Measurements from ENCODE around the gene HAUS7. TPM values are rescaled to one million over a fixed set of nuclear protein-coding genes. Genes with fewer than 3 reads are reported as not detected.

Gene HAUS7
- polyA plus RNA-seq, 2 of the 4 experiments (the other 2 are of a cell fraction): 39.1 to 53.6 TPM

DNA sequence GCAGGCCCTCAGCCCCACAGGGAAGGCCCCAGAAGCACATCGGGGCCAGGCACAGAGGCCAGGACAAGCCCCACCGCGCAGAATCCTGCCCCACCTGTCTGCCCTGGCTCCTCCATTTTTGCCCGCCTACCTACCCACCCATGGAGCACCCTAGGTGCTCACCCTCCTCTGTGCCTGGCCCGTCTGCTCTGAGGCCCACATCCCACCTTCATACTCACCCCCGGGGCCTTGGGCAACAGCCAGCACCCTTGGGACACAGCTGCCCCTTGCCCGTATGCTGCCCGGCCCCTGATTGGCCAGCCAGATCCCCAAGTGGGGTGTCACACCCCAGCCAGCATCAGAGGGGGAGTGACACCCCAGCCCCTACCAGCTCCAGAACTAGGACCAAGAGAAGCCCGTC, 13.7 kb downstream of the HAUS7 start:
- TF ChIP-seq HOXB13 (CRISPR knock-in tag; IDR thresholded peaks at IDR 0.05; ENCODE audit: low read depth): no peak
- no peak for TF ChIP-seq CHD2 (IDR thresholded peaks at IDR 0.05; ENCODE audit: low read length, partially characterized antibody)
- no peak for TF ChIP-seq CHD4 (IDR thresholded peaks at IDR 0.05; ENCODE audit: borderline replicate concordance)
- no peak for TF ChIP-seq GATA3 (IDR thresholded peaks at IDR 0.05; ENCODE audit: borderline replicate concordance)
- no peak for TF ChIP-seq CBX8 (IDR thresholded peaks at IDR 0.05)
- TF ChIP-seq JUN (IDR thresholded peaks at IDR 0.05): no peak
- TF ChIP-seq NR3C1 (IDR thresholded peaks at IDR 0.05): no peak
- TF ChIP-seq TP53 (CRISPR knock-in tag; IDR thresholded peaks at IDR 0.05): no peak
- no peak for TF ChIP-seq RAD21 (conservative IDR thresholded peaks at IDR 0.05 in 1 of 2, IDR thresholded peaks at IDR 0.05 in 1 of 2)
- TF ChIP-seq, protein P1, sequence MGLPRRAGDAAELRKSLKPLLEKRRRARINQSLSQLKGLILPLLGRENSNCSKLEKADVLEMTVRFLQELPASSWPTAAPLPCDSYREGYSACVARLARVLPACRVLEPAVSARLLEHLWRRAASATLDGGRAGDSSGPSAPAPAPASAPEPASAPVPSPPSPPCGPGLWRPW (IDR thresholded peaks at IDR 0.05): no peak
- TF ChIP-seq HOXA7 (CRISPR knock-in tag; IDR thresholded peaks at IDR 0.05): no peak
- TF ChIP-seq, protein P2, sequence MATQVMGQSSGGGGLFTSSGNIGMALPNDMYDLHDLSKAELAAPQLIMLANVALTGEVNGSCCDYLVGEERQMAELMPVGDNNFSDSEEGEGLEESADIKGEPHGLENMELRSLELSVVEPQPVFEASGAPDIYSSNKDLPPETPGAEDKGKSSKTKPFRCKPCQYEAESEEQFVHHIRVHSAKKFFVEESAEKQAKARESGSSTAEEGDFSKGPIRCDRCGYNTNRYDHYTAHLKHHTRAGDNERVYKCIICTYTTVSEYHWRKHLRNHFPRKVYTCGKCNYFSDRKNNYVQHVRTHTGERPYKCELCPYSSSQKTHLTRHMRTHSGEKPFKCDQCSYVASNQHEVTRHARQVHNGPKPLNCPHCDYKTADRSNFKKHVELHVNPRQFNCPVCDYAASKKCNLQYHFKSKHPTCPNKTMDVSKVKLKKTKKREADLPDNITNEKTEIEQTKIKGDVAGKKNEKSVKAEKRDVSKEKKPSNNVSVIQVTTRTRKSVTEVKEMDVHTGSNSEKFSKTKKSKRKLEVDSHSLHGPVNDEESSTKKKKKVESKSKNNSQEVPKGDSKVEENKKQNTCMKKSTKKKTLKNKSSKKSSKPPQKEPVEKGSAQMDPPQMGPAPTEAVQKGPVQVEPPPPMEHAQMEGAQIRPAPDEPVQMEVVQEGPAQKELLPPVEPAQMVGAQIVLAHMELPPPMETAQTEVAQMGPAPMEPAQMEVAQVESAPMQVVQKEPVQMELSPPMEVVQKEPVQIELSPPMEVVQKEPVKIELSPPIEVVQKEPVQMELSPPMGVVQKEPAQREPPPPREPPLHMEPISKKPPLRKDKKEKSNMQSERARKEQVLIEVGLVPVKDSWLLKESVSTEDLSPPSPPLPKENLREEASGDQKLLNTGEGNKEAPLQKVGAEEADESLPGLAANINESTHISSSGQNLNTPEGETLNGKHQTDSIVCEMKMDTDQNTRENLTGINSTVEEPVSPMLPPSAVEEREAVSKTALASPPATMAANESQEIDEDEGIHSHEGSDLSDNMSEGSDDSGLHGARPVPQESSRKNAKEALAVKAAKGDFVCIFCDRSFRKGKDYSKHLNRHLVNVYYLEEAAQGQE (IDR thresholded peaks at IDR 0.05): no peak
- TF ChIP-seq, protein P3, sequence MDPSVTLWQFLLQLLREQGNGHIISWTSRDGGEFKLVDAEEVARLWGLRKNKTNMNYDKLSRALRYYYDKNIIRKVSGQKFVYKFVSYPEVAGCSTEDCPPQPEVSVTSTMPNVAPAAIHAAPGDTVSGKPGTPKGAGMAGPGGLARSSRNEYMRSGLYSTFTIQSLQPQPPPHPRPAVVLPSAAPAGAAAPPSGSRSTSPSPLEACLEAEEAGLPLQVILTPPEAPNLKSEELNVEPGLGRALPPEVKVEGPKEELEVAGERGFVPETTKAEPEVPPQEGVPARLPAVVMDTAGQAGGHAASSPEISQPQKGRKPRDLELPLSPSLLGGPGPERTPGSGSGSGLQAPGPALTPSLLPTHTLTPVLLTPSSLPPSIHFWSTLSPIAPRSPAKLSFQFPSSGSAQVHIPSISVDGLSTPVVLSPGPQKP (IDR thresholded peaks at IDR 0.05; ENCODE audit: low read depth, low read length): no peak
- no peak for TF ChIP-seq ZC3H11A (IDR thresholded peaks at IDR 0.05)
- no peak for TF ChIP-seq POLR2A (IDR thresholded peaks at IDR 0.05; ENCODE audit: low read length)
- TF ChIP-seq KDM1A (IDR thresholded peaks at IDR 0.05; ENCODE audit: low read depth): no peak
- no peak for TF ChIP-seq NPAS2 (CRISPR knock-in tag; IDR thresholded peaks at IDR 0.05; ENCODE audit: borderline replicate concordance)
- no peak for TF ChIP-seq MYC (IDR thresholded peaks at IDR 0.05; ENCODE audit: borderline replicate concordance, low read length)
- ATAC-seq (no peak), FAIRE-seq (no peak), DNase-seq (ENCODE audit: low read depth in 1 of 2, low spot score in 1 of 2) (no peak)
- ChIA-PET CTCF (interaction anchor here (1.0 to 3.0 kb wide), 3 partner anchors 14 to 424 kb away, joined by 3 to 10 read pairs (median 3); partner anchors contain the start of gene HAUS7), POLR2A (no interaction called here)
- Histone ChIP-seq H3K4me3 (no peak overlapping the region), H3K27ac (no peak overlapping the region), H3K9me3 (no peaks in the 10 kb centered on the region), H3K4me2 (no peak overlapping the region), H3K4me1 (no peaks in the 10 kb centered on the region)
- WGBS (ENCODE audit: missing lambda C conversion rate): 100% methylated on average over 1 of the region's 9 CpGs

DNA sequence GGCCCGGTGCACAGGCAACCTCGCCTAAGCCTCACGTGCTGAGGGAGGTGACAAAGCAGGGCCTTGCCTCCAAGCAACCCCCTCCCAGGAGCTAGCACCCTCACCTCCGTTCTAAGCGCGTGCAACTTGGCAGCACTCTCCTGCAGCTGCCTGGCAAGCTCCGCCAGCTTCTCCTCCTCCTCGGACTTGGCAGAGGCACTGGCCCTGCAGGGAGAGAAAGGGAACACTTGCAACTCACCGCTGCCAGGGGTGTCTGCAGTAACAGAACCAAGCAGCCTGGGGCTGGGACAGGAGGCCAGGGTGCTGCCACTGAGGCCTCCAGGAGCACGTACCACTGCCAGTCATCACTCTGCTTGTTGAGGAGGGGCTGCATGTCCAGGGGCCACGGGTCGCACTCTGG, 14.2 kb downstream of the HAUS7 start:
- Histone ChIP-seq H3K27ac (no peak overlapping the region), H3K4me2 (no peak overlapping the region), H3K4me3 (no peak overlapping the region), H3K4me1 (no peaks in the 10 kb centered on the region), H3K9me3 (no peaks in the 10 kb centered on the region)
- no peak for FAIRE-seq
- CTCF ChIA-PET: interaction anchor here (1.0 to 3.0 kb wide), 3 partner anchors 15 to 423 kb away, joined by 3 to 10 read pairs (median 3); partner anchors contain the start of gene HAUS7
- POLR2A ChIA-PET: no interaction called here
- DNase-seq (ENCODE audit: low read depth in 1 of 2, low spot score in 1 of 2): no peak
- WGBS (ENCODE audit: missing lambda C conversion rate): 96% methylated on average over 8 of the region's 12 CpGs
- no peak for ATAC-seq
- TF ChIP-seq HOXB5 (CRISPR knock-in tag; IDR thresholded peaks at IDR 0.05): no peak
- TF ChIP-seq POLR2AphosphoS2 (conservative IDR thresholded peaks at IDR 0.05; ENCODE audit: low read length): no peak
- no peak for TF ChIP-seq ESRRA (IDR thresholded peaks at IDR 0.05; ENCODE audit: borderline replicate concordance, low read length)
- no peak for TF ChIP-seq CBX8 (IDR thresholded peaks at IDR 0.05)
- TF ChIP-seq, protein P2 (IDR thresholded peaks at IDR 0.05): no peak
- TF ChIP-seq EHF (CRISPR knock-in tag; IDR thresholded peaks at IDR 0.05): no peak
- TF ChIP-seq JUNB (IDR thresholded peaks at IDR 0.05): no peak
- TF ChIP-seq CEBPB (IDR thresholded peaks at IDR 0.05): no peak
- no peak for TF ChIP-seq RAD21 (conservative IDR thresholded peaks at IDR 0.05 in 1 of 2, IDR thresholded peaks at IDR 0.05 in 1 of 2)

Data from A549 (cell line).